Measurements from ENCODE around the gene BIRC2. TPM values are rescaled to one million over a fixed set of nuclear protein-coding genes. Genes with fewer than 3 reads are reported as not detected.

BIRC2 gene
- total RNA-seq, 1 experiment from 2014 or later, result 76.8 TPM

GRCh38 chr11:102302241-102302640, 44.8 kb upstream of the BIRC2 start:
- no peak for ATAC-seq

GRCh38 chr11:102304686-102305085, 42.3 kb upstream of the BIRC2 start:
- CTCF ChIA-PET, result no interaction called here
- POLR2A ChIA-PET, result no interaction called here
- Histone ChIP-seq H3K4me3 (ENCODE audit: low read depth in 2 of 2, low read length in 2 of 2) (no peak overlapping the region), H3K36me3 (ENCODE audit: control insufficient read depth, insufficient read depth, low read length) (no peaks in the 10 kb centered on the region), H3K27ac (ENCODE audit: low read length) (peak overlapping the region; percentile 93), H3K4me1 (ENCODE audit: control insufficient read depth, insufficient read depth, low read length) (peaks cover 38% of the 10 kb centered on the region), H3K27me3 (ENCODE audit: control insufficient read depth, insufficient read depth, low read length) (no peaks in the 10 kb centered on the region), H3K9me3 (ENCODE audit: control insufficient read depth, insufficient read depth, low read depth, low read length) (peaks cover 18% of the 10 kb centered on the region)
- TF ChIP-seq REST (IDR thresholded peaks at IDR 0.05; ENCODE audit: insufficient read depth in 1 of 2, low read depth in 2 of 2, low read length in 1 of 2) (no peak), TCF7L2 (IDR thresholded peaks at IDR 0.05; ENCODE audit: low read depth, low read length) (no peak), POLR2AphosphoS5 (IDR thresholded peaks at IDR 0.05; ENCODE audit: low read depth, low read length) (no peak), CTCF (IDR thresholded peaks at IDR 0.05) (no peak), SIN3A (IDR thresholded peaks at IDR 0.05; ENCODE audit: borderline replicate concordance, insufficient read depth, low read depth, low read length) (no peak)
- in situ Hi-C loops (cut with HindIII; ENCODE audit: low pct_unique_long_range_greater_than_20kb, low sequenced_read_pairs), result no loop called here
- ATAC-seq (no peak), DNase-seq (ENCODE audit: low read depth, low spot score) (no peak)
- intact Hi-C loops (cut with micrococcal nuclease; ENCODE audit: unreplicated experiment), result no loop called here
- no TSS peak for BruUV-seq (replicated peaks)

More at GRCh38 chr11:102302241-102302640, 44.8 kb upstream of the BIRC2 start:
- in situ Hi-C loops (cut with HindIII; ENCODE audit: low pct_unique_long_range_greater_than_20kb, low sequenced_read_pairs), result no loop called here
- ChIA-PET POLR2A (no interaction called here), CTCF (no interaction called here)
- no peak for DNase-seq (ENCODE audit: low read depth, low spot score)
- Histone ChIP-seq H3K4me3 (ENCODE audit: low read depth in 2 of 2, low read length in 2 of 2) (no peak overlapping the region), H3K4me1 (ENCODE audit: control insufficient read depth, insufficient read depth, low read length) (peaks cover 24% of the 10 kb centered on the region), H3K27ac (ENCODE audit: low read length) (peak overlapping the region; percentile 77), H3K9me3 (ENCODE audit: control insufficient read depth, insufficient read depth, low read depth, low read length) (peaks cover 18% of the 10 kb centered on the region), H3K36me3 (ENCODE audit: control insufficient read depth, insufficient read depth, low read length) (no peaks in the 10 kb centered on the region), H3K27me3 (ENCODE audit: control insufficient read depth, insufficient read depth, low read length) (no peaks in the 10 kb centered on the region)
- intact Hi-C loops (cut with micrococcal nuclease; ENCODE audit: unreplicated experiment), result no loop called here
- BruUV-seq (replicated peaks), result no TSS peak
- no peak for TF ChIP-seq TCF7L2 (IDR thresholded peaks at IDR 0.05; ENCODE audit: low read depth, low read length)

GRCh38 chr11:102305352-102306047, 41.5 kb upstream of the BIRC2 start:
- H3K27me3 ChIP-seq (ENCODE audit: control insufficient read depth, insufficient read depth, low read length), result no peaks in the 10 kb centered on the region
- CTCF ChIA-PET, result interaction anchor here (0.5 to 1.6 kb wide), 4 partner anchors 10 to 114 kb away, joined by 3 to 20 read pairs (median 6); no protein-coding TSS in a partner anchor
- peak overlapping the region in 1 of 2 experiments; percentile 31; a peak in 2 of 4 replicates for H3K4me3 ChIP-seq (ENCODE audit: low read depth in 2 of 2, low read length in 2 of 2)
- ATAC-seq (no peak; the same call in 1 of the 2 replicates), DNase-seq (ENCODE audit: low read depth, low spot score) (no peak)
- POLR2A ChIA-PET, result interaction anchor here (0.6 kb wide), 1 partner anchor 13 kb away, joined by 3 read pairs; no protein-coding TSS in a partner anchor
- in situ Hi-C loops (cut with HindIII; ENCODE audit: low pct_unique_long_range_greater_than_20kb, low sequenced_read_pairs), result no loop called here
- no peak for TF ChIP-seq CTCF (IDR thresholded peaks at IDR 0.05)
- TF ChIP-seq TCF7L2 (IDR thresholded peaks at IDR 0.05; ENCODE audit: low read depth, low read length), result 0 out of 2 replicates have a peak, but pooled peaks have one; percentile 16
- no peak for TF ChIP-seq SIN3A (IDR thresholded peaks at IDR 0.05; ENCODE audit: borderline replicate concordance, insufficient read depth, low read depth, low read length)
- no peak for TF ChIP-seq POLR2AphosphoS5 (IDR thresholded peaks at IDR 0.05; ENCODE audit: low read depth, low read length)
- TF ChIP-seq REST (IDR thresholded peaks at IDR 0.05; ENCODE audit: insufficient read depth in 1 of 2, low read depth in 2 of 2, low read length in 1 of 2), result peak in 1 of 2 experiments; percentile 24; a peak in 1 of 4 replicates
- peaks cover 38% of the 10 kb centered on the region for H3K4me1 ChIP-seq (ENCODE audit: control insufficient read depth, insufficient read depth, low read length)
- intact Hi-C loops (cut with micrococcal nuclease; ENCODE audit: unreplicated experiment), result no loop called here
- no peaks in the 10 kb centered on the region for H3K36me3 ChIP-seq (ENCODE audit: control insufficient read depth, insufficient read depth, low read length)
- peaks cover 18% of the 10 kb centered on the region for H3K9me3 ChIP-seq (ENCODE audit: control insufficient read depth, insufficient read depth, low read depth, low read length)
- peak overlapping the region; percentile 93 for H3K27ac ChIP-seq (ENCODE audit: low read length)
- no TSS peak for BruUV-seq (replicated peaks)
